HuH-7.5 (cell line): Measurements from ENCODE around the gene AP1G2.
"Not testable (repeated sequence)": the region's sequence is repeated elsewhere in the genome, so short reads cannot be mapped to it uniquely, and the experiment has no call there.

ENCODE experiments used
- DNase-seq: peaks from one replicate; pipeline ENCODE4 v3.0.0; 2011; ENCODE audit warnings: low spot score

Gene AP1G2

DNA sequence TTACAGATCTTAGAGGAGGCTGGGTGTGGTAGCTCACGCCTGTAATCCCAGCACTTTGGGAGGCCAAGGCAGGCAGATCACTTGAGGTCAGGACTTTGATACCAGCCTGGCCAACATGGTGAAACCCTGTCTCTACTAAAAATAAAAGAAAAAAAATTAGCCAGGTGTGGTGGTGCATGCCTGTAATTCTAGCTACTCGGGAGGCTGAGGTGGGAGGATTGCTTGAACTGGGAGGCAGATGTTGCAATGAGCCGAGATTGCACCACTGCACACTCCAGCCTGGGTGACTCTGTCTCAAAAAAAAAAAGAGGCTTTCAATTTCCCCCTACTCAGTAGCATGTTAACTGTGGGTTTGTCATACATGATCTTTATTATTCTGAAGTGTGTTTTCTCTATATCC lies 26.6 kb upstream of the AP1G2 start:
- DNase-seq: not testable (repeated sequence)

DNA sequence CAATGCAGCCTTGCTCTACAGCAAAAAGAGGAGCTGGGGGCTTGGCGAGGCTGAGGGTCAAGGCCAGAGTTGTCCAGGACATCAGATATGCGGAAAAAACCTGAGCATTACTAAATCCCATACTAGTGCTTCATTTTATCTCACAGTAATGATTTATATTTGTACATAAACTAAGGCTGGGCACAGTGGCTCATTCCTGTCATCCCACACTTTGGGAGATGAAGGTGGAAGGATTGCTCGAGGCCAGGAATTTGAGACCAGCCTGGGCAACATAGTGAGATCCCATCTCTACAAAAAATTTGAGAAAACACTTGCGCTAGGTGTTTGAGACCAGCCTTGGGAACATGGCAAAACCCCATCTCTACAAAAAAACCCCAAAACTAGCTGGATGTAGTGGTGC lies 22.6 kb upstream of the AP1G2 start:
- no peak for DNase-seq

DNA sequence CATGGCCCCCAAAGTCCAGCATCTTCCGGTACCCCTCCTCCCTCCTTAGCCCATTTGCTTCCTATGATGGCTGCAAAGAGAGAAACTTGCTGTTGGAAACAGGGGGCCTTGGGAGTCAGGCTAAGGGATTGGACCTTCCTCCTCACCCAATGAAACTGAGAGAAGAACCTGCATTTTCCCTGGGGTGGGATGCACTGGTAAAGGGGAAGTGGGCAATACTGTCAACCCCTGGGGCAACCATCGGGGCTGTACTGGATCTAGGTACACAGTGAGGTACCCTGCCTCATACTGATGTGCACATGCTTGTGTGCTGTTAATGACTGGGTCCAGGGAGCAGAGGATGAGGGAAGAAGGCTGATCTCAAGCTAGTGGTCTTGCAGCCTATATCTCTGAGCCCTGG lies 22.0 kb upstream of the AP1G2 start:
- DNase-seq: no peak

DNA sequence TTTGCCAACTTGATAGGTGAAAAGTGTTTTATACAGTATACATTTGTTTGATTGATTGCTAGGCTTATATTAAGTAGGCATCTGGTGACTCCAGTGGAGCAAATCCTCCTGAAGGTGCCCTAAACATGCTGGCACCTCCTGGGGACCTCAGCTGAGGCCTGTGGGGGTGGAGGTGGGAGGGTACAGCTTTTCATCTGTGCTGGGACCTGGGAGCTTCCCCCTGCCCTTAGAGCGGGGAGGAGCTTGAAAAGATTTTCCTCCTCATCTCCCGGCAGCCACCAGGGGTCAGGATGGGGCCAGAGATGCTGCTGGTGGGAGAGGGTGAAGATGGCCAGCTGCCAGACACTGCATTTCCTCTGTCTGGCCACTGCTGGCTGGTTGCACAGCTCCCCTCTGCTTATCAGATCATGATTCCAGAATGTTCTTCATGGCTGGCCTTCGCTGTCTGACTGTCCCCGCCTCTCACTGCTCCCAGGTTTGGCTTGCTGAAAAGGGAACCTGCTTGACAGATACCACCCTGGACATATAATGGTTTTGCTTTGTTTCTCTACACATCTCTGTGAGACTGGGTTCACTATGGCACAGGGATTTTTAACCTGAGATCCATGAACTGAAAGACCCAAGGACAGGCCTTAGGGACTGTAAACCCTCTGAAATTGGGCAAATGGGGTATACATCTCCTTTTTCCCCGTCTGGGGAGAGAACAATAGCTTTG lies 21.4 kb upstream of the AP1G2 start:
- DNase-seq: peak; percentile 94

DNA sequence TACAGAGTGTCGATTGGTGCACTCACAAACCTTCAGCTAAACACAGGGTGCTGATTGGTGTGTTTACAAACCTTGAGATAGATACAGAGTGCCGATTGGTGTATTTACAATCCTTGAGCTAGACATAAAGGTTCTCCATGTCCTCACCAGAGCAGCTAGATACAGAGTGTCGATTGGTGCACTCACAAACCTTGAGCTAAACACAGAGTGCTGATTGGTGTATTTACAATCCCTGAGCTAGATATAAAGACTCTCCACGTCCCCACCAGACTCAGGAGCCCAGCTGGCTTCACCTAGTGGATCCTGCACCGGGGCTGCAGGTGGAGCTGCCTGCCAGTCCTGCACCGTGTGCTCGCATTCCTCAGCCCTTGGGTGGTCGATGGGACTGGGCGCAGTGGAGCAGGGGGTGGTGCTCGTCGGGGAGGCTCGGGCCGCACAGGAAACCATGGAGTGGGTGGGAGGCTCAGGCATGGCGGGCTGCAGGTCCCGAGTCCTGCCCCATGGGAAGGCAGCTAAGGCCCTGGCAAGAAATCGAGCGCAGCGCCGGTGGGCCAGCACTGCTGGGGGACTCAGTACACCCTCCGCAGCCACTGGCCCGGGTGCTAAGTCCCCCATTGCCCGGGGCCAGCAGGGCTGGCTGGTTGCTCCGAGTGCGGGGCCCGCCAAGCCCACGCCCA lies 17.1 kb upstream of the AP1G2 start:
- not testable (repeated sequence) for DNase-seq

DNA sequence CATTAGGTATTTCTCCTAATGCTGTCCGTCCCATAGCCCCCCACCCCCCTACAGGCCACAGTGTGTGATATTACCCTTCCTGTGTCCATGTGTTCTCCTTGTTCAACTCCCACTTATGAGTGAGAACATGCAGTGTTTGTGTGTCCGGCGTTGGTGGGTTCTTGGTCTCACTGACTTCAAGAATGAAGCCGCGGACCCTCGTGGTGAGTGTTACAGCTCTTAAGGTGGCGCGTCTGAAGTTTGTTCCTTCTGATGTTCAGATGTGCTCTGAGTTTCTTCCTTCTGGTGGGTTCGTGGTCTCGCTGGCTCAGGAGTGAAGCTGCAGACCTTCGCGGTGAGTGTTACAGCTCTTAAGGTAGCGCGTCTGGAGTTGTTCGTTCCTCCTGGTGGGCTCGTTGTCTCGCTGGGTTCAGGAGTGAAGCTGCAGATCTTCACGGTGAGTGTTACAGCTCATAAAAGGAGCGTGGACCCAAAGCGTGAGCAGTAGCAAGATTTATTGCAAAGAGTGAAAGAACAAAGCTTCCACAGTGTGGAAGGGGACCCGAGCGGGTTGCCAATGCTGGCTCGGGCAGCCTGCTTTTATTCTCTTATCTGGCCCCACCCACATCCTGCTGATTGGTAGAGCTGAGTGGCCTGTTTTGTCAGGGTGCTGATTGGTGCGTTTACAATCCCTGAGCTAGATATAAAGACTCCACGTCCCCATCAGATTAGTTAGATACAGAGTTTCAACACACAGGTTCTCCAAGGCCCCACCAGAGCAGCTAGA lies 16.4 kb upstream of the AP1G2 start:
- DNase-seq: not testable (repeated sequence)

DNA sequence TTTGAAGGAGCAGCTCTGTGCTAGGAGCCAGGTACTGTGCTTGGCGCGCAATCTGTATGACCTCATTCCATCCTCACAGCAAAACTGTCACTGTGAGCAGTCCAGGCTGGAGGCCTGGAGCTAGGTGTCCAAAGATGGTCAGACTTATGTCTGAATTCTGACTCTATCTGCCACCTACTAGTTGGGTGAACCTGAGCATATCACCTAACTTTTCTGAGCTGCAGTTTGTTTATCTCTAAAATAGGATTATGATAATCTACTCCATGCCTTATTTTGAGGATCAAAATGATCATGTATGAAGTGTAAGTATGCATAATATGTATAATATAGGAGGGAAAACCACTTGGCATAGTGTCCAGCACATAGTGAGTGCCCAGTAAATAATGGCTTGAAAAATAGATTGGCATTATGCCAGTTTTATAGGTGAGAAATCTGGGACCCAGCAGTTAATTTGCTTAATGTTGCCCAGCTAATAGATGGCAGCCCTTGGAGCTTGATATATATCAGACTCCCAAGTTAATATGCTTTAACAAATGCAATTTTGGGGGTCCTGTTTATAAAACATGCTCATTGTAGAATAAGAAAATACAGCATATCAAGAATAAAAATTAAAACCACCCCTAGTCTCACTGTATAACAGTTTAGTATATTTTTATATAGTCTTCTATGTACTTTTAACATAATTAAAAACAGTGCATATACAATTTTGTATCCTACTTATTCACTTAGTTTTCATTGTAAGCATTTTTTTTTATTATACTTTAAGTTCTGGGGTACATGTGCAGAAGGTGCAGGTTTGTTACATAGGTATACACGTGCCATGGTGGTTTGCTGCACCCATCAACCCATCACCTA lies 15.5 kb upstream of the AP1G2 start:
- DNase-seq: no peak

DNA sequence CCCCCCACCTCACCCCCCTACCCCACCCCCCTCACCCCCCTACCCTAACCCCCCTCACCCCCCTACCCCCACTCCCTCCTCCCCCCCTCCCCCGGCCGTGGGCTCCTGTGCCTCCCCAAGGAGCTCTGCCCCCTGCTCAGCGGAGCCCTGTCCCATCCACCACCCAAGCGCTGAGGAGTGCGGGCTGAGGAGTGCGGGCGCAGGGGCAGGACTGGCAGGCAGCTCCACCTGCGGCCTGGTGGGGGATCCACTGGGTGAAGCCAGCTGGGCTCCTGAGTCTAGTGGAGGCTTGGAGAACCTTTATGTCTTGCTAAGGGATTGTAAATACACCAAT lies 13.3 kb upstream of the AP1G2 start:
- DNase-seq: no peak

DNA sequence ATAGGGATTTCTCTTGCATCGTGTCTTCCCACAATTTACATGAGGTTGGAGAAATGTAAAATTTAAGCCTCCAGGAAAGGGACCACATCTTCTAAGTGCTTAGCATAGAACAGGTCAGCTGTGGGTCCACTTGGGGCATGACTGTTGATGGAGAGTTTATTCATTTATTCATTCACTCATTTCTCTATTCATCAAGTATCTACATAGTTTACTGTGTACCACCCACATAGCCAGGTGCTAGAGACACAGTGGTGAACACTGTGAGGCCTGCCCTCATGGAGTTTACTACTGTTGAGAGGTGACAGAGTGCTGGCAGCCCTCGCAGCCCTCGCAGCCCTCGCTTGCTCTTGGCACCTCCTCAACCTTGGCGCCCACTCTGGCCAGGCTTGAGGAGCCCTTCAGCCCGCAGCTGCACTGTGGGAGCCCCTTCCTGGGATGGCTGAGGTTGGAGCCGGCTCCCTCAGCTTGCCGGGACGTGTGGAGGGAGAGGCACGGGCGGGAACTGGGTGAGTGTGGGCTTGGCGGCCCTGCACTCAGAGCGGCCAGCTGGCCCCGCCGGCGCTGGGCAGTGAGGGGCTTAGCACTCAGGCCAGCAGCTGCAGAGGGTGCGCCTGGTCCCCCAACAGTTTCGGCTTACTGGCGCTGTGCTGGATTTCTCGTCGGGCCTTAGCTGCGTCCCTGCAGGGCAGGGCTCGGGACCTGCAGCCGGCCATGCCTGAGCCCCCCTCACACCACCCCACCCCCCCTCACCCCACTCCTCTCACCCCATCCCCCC lies 12.7 kb upstream of the AP1G2 start:
- no peak for DNase-seq

DNA sequence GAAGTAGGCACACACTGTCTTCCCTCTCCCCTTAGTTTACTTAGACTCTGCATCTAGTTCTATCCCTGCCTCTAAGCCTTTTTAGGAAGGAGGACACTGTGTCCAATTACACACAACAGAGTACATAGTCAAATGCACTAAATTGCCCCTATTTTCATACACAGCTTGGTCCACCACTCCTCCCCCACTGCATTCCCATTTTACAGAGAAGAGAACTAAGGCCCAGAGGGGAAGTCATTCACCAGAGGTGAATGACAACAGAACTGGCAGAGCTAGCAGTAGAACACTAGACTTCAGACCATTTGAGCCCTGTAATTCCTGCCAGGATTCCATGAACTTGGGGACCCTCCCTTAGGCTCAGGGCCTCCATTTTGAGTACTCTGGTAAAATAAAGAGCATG lies 12.1 kb upstream of the AP1G2 start:
- DNase-seq: no peak

DNA sequence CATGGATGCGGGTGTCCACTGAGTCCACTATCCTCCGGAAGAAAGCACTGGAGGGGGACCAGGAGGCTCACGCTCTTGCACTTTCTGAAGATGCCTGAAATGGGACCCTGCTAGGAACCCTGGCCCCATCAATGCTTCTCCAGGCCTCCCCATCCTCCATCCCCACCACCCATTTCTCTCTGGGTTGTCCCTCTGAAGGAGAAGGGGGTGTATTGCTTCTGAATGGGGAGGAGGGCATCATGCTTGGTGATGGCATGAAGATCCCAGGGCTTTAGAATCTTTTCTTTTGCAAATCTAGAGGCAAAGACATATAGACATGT lies 11.7 kb upstream of the AP1G2 start:
- DNase-seq: no peak

DNA sequence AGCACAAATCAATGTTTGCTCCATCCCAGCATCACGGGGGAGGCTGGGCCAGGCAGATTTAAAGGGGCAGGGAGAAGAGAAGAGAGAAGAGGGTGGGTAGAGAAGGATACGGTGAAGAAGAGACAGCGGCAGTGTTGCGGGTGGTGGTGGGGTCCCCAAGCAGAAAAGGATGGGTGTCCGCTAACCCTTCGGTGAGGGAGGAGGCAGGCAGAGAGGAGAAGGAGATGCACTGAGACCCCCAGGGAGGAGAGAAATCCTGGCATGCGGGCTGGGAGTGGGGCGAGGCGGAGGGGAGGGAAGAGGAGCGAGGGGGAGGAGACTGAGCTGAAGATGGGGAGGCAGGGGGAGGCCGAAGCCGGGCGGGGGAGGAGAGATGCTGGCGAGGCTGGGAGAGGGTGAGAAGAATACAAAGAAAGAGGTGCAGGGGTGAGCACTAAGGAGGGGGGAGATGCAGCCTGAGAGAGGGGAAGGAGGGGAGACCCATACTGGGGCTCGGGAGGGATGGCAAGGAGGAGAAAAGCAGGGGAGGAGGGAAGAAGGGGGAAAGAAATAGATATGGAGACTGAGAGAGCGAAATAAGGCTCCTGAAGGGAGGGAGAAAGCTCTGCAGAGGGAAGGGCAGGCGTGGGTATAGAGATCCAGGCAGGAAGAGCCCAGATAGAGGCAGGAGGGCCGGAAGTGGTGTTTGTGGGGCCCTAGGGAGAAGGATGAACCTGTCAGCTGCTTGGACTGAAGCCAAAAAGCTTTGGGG lies 11.1 kb upstream of the AP1G2 start, which contains the start of gene JPH4:
Gene JPH4 (minus strand): TSS at position 231 of the 751 bp plus-strand sequence. CDS start 1,337 bp downstream, outside the sequence.
- no peak for DNase-seq

DNA sequence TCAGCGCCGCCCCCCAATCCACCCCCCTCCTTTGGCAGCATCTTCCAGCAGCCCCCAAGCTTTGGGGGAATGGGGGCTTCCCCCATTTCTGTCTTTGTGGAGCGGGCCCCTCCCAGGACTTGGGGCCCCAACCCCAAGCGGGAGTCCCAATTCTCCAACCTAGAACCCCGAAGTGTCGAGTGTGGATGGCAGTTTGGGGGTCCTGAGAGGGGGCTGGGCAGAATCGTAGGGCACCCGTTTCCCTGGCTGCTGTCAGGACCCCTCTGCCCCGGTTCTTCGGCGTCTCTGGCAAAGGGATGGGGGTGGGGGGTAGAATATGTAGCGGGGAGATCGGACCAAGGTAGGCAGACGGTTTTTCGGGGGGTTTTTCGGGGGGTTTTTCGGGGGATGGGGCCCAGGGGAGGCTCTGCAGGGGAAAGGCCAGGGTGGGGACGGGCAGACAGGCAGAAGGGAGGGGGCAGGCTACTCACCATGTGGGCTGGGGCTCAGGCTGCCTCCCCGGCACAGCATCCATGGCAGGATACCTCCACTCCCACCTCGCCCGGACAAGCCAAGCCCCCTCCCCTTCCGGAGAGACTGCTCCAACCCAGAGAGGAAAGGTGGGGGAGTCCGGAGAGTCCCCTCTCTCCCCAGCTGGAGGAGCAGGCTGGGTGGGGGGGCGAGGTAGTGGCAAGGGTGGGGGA lies 10.3 kb upstream of the AP1G2 start:
- no peak for DNase-seq

DNA sequence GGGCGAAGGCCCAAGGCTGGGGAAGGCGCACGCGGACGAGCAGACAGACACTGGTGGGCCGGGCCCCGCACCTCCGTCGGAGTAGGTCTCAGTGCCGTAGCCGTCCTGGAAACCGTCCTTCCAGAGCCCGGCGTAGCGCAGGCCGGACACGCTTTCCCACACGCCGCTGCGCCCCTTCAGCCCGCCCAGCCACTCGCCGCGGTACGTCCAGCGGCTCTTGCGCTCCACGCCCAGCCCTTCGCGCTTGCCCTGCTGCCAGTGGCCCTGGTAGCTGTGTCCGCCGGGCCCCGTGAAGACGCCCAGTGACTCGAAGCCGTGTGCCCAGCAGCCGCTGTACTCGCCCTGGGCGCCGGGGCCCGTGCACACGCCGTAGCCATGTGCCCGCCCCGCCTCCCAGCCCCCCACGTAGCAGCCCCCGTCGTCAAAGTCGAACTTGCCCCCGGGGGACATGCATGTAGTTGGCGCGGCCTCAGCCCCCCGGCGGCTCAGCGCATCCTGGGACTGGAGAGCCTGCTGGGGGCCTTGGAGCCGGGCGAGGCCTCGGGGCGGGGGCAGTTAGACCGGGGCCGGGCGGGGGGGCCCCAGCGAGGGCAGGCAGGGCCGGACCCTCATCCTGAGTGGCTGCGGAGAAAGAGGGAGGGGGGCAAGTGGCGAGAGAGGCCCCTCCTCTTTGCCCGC lies 9.6 kb upstream of the AP1G2 start:
- no peak for DNase-seq

DNA sequence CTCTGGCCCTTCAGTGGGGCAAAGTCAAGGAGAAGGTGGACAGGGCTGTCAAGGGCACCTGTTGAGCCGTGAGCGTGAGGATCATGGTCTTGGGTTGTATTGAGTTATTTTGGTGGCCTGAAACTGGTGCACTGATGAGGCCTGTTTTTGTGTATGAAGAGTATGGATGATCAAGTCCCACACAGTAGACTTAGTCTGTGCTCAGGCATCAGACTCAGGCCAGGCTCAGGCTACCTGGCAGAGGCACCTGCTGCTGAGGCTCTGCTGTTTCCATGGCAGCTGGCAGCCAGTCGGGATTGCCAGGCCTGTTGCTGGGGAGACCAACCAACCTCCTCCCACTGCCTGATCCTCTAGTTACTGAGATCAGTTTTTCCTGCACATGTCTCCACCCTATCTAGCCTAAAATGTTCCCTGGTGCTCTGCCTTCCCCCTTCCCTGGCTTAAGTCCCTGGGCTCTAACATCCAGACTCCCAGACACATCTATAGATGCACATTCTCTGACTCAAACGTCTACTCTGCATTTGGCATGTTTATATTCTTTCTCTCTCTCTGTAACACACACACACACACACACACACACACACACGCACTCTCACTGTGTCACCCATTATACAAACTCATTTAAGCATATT lies 5.9 kb upstream of the AP1G2 start:
- no peak for DNase-seq

DNA sequence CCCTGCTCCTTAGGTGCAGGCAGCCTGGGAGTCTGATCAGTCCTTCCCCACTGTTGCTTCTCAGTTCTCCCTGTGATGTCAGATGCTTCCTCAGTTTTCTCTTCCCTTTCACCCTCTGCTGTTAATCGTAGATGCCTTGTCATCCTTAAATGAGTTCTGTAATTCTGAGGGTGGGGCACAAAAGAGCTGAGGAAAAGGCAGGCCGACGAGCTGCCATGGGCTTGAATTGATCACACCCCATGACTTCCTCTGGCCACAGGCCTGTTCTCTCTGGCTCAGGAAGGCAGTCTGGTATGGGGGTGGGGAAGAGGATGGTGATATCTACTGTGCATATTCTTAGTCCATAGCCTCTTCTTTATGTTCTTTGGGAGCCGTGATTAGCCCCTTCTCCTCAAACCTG lies 5.2 kb upstream of the AP1G2 start:
- no peak for DNase-seq

DNA sequence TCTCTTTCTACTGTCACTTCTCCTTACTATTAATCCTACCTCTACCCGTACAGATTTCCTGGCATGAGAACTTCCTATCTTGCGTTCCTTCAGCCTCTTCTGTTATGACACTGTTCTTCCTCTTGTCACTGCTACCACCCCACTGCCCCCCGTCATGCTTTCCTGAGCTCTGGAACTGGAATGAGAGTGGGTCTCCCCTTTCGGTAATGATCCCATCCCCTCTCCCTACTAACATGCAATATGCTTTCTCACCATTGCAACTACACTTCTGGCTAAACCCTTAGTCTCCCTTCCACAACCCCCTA lies 4.9 kb upstream of the AP1G2 start:
- DNase-seq: no peak

DNA sequence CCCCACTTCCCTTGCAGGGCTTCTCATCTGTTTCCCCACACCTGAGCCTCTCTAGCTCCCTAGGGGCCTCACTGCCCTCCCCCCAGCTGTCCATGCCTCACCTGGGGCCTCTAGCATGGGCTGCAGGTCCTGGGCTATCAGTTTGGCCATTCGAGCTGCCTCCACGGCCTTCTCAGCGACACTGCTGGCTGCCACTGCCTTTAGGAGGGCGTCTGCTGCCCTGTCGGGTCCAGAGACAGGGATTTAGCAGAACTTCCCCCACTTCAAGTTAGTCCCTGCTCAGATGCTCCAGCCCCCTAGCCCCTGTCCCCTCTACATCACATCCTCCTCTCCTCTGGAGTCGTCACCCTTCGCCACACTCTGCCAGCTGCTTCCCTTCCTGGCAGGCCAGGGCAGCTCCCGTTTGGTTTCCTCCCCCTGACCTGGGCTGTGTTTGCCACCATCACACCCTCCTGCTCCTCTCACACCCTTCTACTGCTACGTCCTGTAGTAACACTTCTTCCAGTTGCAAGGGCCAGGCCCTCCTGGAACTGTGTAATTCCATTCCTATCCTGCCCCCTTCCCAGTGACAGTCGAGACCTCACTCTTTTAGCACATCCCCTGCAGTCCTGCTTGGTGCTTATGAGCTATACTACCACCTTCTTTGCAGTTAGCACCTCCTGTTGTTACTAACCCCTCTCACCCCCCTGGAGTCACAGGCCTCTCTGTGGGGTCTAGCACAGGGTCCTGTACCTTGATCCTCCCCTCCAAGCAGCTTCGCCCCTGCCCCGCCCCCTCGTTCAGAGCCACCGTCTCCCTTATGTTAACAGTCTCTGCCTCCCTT lies 4.3 kb upstream of the AP1G2 start:
- DNase-seq: no peak
